Measurements from ENCODE around the gene EFNA2. TPM values are rescaled to one million over a fixed set of nuclear protein-coding genes. Genes with fewer than 3 reads are reported as not detected.

EFNA2 gene
- total and polyA plus RNA-seq, 9 donors: 0.11 TPM; not detected in 8

DNA sequence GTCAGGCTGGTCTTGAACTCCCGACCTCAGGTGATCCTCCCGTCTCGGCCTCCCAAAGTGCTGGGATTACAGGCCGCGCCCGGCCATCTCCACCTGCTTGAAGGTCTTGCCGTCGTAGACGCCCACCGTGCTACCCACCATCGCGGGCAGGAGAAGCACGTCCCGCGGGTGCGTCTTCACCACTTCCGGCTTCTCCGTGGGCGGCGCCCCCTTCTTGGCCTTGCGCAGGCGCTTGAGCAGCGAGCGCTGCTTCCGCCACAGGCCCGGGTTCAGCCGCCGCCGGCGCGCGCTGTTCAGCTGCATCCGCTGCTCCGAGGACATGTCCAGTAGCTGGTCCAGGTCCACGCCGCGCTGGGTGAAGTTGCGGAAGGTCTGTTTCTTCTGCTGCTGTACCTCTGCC is 21.6 kb downstream of the EFNA2 start:
- no peak for DNase-seq
- Histone ChIP-seq H3K4me1 (ENCODE audit: insufficient read depth) (no peaks in the 10 kb centered on the region), H3K36me3 (no peaks in the 10 kb centered on the region), H3K27ac (no peak overlapping the region), H3K4me3 (no peak overlapping the region), H3K27me3 (no peaks in the 10 kb centered on the region), H3K9me3 (no peaks in the 10 kb centered on the region)
- intact Hi-C loops (cut with DNase I): no loop called here
- no peak for TF ChIP-seq EP300 (IDR thresholded peaks at IDR 0.05)
- TF ChIP-seq, protein P1, sequence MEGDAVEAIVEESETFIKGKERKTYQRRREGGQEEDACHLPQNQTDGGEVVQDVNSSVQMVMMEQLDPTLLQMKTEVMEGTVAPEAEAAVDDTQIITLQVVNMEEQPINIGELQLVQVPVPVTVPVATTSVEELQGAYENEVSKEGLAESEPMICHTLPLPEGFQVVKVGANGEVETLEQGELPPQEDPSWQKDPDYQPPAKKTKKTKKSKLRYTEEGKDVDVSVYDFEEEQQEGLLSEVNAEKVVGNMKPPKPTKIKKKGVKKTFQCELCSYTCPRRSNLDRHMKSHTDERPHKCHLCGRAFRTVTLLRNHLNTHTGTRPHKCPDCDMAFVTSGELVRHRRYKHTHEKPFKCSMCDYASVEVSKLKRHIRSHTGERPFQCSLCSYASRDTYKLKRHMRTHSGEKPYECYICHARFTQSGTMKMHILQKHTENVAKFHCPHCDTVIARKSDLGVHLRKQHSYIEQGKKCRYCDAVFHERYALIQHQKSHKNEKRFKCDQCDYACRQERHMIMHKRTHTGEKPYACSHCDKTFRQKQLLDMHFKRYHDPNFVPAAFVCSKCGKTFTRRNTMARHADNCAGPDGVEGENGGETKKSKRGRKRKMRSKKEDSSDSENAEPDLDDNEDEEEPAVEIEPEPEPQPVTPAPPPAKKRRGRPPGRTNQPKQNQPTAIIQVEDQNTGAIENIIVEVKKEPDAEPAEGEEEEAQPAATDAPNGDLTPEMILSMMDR (IDR thresholded peaks at IDR 0.05): no peak
- no peak for TF ChIP-seq POLR2A (IDR thresholded peaks at IDR 0.05)
- 87 to 90% (median 89%) methylated on average over 37 to 38 of the region's 38 CpGs for WGBS, 3 donors

DNA sequence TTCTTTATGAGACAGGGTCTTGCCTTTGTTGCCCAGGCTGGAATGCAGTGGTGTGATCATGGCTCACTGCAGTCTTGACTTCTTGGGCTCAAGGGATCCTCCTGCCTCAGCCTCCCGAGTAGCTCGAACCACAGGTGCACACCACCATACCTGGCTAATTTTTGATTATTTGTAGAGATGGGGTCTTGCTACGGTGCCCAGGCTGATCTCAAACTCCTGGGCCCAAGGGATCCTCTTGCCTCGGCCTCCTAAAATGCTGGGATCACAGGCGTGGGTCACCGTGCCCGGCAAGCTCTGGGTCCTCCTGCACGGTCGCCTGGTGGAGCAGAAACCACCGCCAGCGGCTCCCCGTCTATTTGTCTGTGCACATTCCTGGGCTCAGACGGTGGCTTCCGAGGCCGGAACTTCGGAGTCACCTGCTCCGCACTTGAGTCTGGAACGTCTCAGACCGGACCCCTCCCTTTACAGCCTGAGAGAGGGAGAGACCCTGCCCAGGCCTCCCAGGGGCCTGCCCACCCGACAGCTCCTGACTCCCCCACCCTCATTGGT is 22.2 kb downstream of the EFNA2 start:
- Histone ChIP-seq H3K36me3 (no peaks in the 10 kb centered on the region), H3K27me3 (no peaks in the 10 kb centered on the region), H3K4me1 (ENCODE audit: insufficient read depth) (no peaks in the 10 kb centered on the region), H3K27ac (no peak overlapping the region), H3K4me3 (no peak overlapping the region), H3K9me3 (no peaks in the 10 kb centered on the region)
- 86 to 93% (median 92%) methylated on average over 20 of the region's 20 CpGs for WGBS, 3 donors
- DNase-seq: no peak
- TF ChIP-seq EP300 (IDR thresholded peaks at IDR 0.05) (no peak), POLR2A (IDR thresholded peaks at IDR 0.05) (no peak)
- TF ChIP-seq, protein P1 (IDR thresholded peaks at IDR 0.05): no peak
- intact Hi-C loops (cut with DNase I): no loop called here

- TF ChIP-seq, protein P1 (IDR thresholded peaks at IDR 0.05): no peak
- TF ChIP-seq EP300 (IDR thresholded peaks at IDR 0.05) (no peak), POLR2A (IDR thresholded peaks at IDR 0.05) (no peak)
- Histone ChIP-seq H3K4me1 (ENCODE audit: insufficient read depth) (no peaks in the 10 kb centered on the region), H3K36me3 (no peaks in the 10 kb centered on the region), H3K27me3 (no peaks in the 10 kb centered on the region), H3K27ac (no peak overlapping the region), H3K9me3 (no peaks in the 10 kb centered on the region), H3K4me3 (no peak overlapping the region)
- DNase-seq: no peak
- intact Hi-C loops (cut with DNase I): no loop called here
- WGBS, 3 donors: 39 to 47% (median 47%) methylated on average over 11 of the region's 11 CpGs
Measured at GRCh38 chr19:1308718-1309117, 23.0 kb downstream of the EFNA2 start.

- WGBS, 3 donors: 51 to 57% (median 53%) methylated on average over 28 of the region's 28 CpGs
- Histone ChIP-seq H3K9me3 (no peaks in the 10 kb centered on the region), H3K27ac (no peak overlapping the region), H3K4me1 (ENCODE audit: insufficient read depth) (no peaks in the 10 kb centered on the region), H3K4me3 (no peak overlapping the region), H3K27me3 (no peaks in the 10 kb centered on the region), H3K36me3 (no peaks in the 10 kb centered on the region)
- DNase-seq: peak in 1 of 5 donors; percentile 28
- intact Hi-C loops (cut with DNase I): loop anchor here in 1 of 4 donors (10.0 kb wide), 1 partner anchor 135 kb away; no protein-coding TSS in a partner anchor
- TF ChIP-seq EP300 (IDR thresholded peaks at IDR 0.05) (no peak), POLR2A (IDR thresholded peaks at IDR 0.05) (no peak)
- TF ChIP-seq, protein P1 (IDR thresholded peaks at IDR 0.05): no peak
Measured at GRCh38 chr19:1309977-1310852, 24.5 kb downstream of the EFNA2 start.
